Tibial nerve (tissue), 4 donors: ENCODE results near the gene SMARCA2.
A peak's percentile ranks its signal among the peaks of the same experiment; 100 is the strongest.

Source experiments
- EP300 ChIP-seq, 2 donors: sonication (generic); formaldehyde crosslinking; IDR thresholded peaks; one replicate each; pipeline ENCODE4 v1.6.1; 2017; ENCODE audit warnings: antibody characterized with exemption in 2 of 2, mild to moderate bottlenecking in 1 of 2
- POLR2A ChIP-seq, 2 donors: fragments of 450-650 bp; IDR thresholded peaks; one replicate each; pipeline ENCODE4 v1.6.1; 2017; ENCODE audit warnings: antibody characterized with exemption in 2 of 2, mild to moderate bottlenecking in 2 of 2, moderate library complexity in 2 of 2
- TF ChIP-seq, protein P1 (sequence below), 5 experiments: fragments of 200-600 bp in 3 of 5; fragments of 450-650 bp in 2 of 5; sonication (generic) in 3 of 5; IDR thresholded peaks; one replicate each; pipeline ENCODE4 v1.5.1; 2016 to 2019; ENCODE audit warnings: antibody characterized with exemption in 5 of 5, mild to moderate bottlenecking in 3 of 5, moderate library complexity in 2 of 5

- TF ChIP-seq, protein P1, sequence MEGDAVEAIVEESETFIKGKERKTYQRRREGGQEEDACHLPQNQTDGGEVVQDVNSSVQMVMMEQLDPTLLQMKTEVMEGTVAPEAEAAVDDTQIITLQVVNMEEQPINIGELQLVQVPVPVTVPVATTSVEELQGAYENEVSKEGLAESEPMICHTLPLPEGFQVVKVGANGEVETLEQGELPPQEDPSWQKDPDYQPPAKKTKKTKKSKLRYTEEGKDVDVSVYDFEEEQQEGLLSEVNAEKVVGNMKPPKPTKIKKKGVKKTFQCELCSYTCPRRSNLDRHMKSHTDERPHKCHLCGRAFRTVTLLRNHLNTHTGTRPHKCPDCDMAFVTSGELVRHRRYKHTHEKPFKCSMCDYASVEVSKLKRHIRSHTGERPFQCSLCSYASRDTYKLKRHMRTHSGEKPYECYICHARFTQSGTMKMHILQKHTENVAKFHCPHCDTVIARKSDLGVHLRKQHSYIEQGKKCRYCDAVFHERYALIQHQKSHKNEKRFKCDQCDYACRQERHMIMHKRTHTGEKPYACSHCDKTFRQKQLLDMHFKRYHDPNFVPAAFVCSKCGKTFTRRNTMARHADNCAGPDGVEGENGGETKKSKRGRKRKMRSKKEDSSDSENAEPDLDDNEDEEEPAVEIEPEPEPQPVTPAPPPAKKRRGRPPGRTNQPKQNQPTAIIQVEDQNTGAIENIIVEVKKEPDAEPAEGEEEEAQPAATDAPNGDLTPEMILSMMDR (IDR thresholded peaks at IDR 0.05), result peak in 3 of 5 experiments; percentile 6 to 14 (median 13)
- TF ChIP-seq POLR2A (IDR thresholded peaks at IDR 0.05) (no peak), EP300 (IDR thresholded peaks at IDR 0.05) (no peak)
Measured at GRCh38 chr9:2116073-2116472, 100.9 kb downstream of the SMARCA2 start.
